Prostate gland (tissue), 2 donors: ENCODE measurements around the gene BLNK. TPM values are rescaled to one million over a fixed set of nuclear protein-coding genes. Genes with fewer than 3 reads are reported as not detected.
A peak's percentile ranks its signal among the peaks of the same experiment; 100 is the strongest.

Experiments
- DNase-seq: peaks from one replicate; pipeline ENCODE4 v3.0.0-alpha.2; 2019; ENCODE audit warnings: low spot score
- H3K27ac ChIP-seq, 2 donors: fragments of 200-600 bp; sonication (generic); 2 replicates each; pipeline ENCODE4 v1.5.1; 2017 to 2019
- H3K27me3 ChIP-seq: fragments of 200-600 bp; sonication (generic); replicated peaks from 2 replicates; pipeline ENCODE4 v1.5.1; 2019; ENCODE audit not compliant: insufficient read depth
- H3K36me3 ChIP-seq, 2 donors: fragments of 200-600 bp; sonication (generic); 1 replicate in 1 of 2; 2 replicates in 1 of 2; pipeline versions ENCODE4 v1.5.1 to v1.8.1; 2017 to 2019
- H3K4me1 ChIP-seq: fragments of 200-600 bp; sonication (generic); replicated peaks from 2 replicates; pipeline ENCODE4 v1.5.1; 2019
- H3K4me3 ChIP-seq, 2 donors: fragments of 200-600 bp; sonication (generic); 2 replicates each; pipeline ENCODE4 v1.5.1; 2017 to 2019
- H3K9me3 ChIP-seq: fragments of 200-600 bp; sonication (generic); 2 replicates; pipeline ENCODE4 v1.5.1; 2017
- CTCF ChIP-seq, 4 experiments: fragments of 200-600 bp in 2 of 4; fragments of 450-650 bp in 2 of 4; sonication (generic) in 2 of 4; IDR thresholded peaks; 1 replicate in 3 of 4; 2 replicates in 1 of 4; pipeline ENCODE4 v1.5.1; 2016 to 2019; ENCODE audit warnings: antibody characterized with exemption in 4 of 4, mild to moderate bottlenecking in 2 of 4, moderate library complexity in 2 of 4
- POLR2A ChIP-seq: fragments of 450-650 bp; IDR thresholded peaks from one replicate; pipeline ENCODE4 v1.6.1; 2016; ENCODE audit warnings: antibody characterized with exemption, mild to moderate bottlenecking
- POLR2AphosphoS5 ChIP-seq: sonication (generic); formaldehyde crosslinking; IDR thresholded peaks from one replicate; pipeline ENCODE4 v1.6.1; 2017; ENCODE audit warnings: antibody characterized with exemption
- WGBS: methylation state at CpG from one replicate; pipeline ENCODE4 v1.1.5; 2018; 5-methylcytosine and 5-hydroxymethylcytosine counted together
- intact Hi-C: fragments of 100-400 bp; cut with DNase I; formaldehyde crosslinking; loops from one replicate; pipeline ENCODE4 v1.14.2; 2022
- total RNA-seq, 2 donors: library from RNA; depleted of rRNA; stranded (reverse); fragments of >200 nt; gene quantifications; one replicate each; pipeline ENCODE4 v1.1.0, GENCODE V29; 2016

Gene BLNK
- total RNA-seq, 2 donors from 2014 or later: 4.8 to 8.2 TPM

GRCh38 chr10:96288151-96288621 is 16.8 kb upstream of the BLNK start:
- no peak overlapping the region for H3K4me3 ChIP-seq
- H3K4me1 ChIP-seq: no peaks in the 10 kb centered on the region
- 42% methylated on average over 5 of the region's 5 CpGs for WGBS
- intact Hi-C loops: loop anchor here (10.0 kb wide), 1 partner anchor 253 kb away; no protein-coding TSS in a partner anchor
- DNase-seq: no peak
- H3K27ac ChIP-seq: no peak overlapping the region
- TF ChIP-seq POLR2AphosphoS5 (no peak), CTCF (IDR thresholded peaks at IDR 0.05) (no peak), POLR2A (no peak)
- H3K36me3 ChIP-seq: no peaks in the 10 kb centered on the region
- H3K27me3 ChIP-seq: no peaks in the 10 kb centered on the region
- H3K9me3 ChIP-seq: no peaks in the 10 kb centered on the region

- no peaks in the 10 kb centered on the region for H3K4me1 ChIP-seq
- 13% methylated on average over 6 of the region's 6 CpGs for WGBS
- no peaks in the 10 kb centered on the region for H3K36me3 ChIP-seq
- DNase-seq: peak; percentile 50
- H3K4me3 ChIP-seq: no peak overlapping the region
- intact Hi-C loops: loop anchor here (10.0 kb wide), 1 partner anchor 253 kb away; no protein-coding TSS in a partner anchor
- no peaks in the 10 kb centered on the region for H3K9me3 ChIP-seq
- TF ChIP-seq CTCF (IDR thresholded peaks at IDR 0.05) (no peak), POLR2AphosphoS5 (peak; percentile 58), POLR2A (no peak)
- H3K27ac ChIP-seq: peak overlapping the region; percentile 5 to 24
- H3K27me3 ChIP-seq: no peaks in the 10 kb centered on the region
Observed at GRCh38 chr10:96287392-96288105, 16.2 kb upstream of the BLNK start.

GRCh38 chr10:96285331-96285752 is 14.0 kb upstream of the BLNK start:
- H3K36me3 ChIP-seq: no peaks in the 10 kb centered on the region
- H3K27me3 ChIP-seq: no peaks in the 10 kb centered on the region
- intact Hi-C loops: loop anchor here (10.0 kb wide), 1 partner anchor 251 kb away; no protein-coding TSS in a partner anchor
- H3K9me3 ChIP-seq: no peaks in the 10 kb centered on the region
- no peak for DNase-seq
- WGBS: 81% methylated on average over 8 of the region's 8 CpGs
- H3K4me1 ChIP-seq: no peaks in the 10 kb centered on the region
- no peak overlapping the region for H3K4me3 ChIP-seq
- H3K27ac ChIP-seq: no peak overlapping the region
- no peak for TF ChIP-seq CTCF (IDR thresholded peaks at IDR 0.05)
- TF ChIP-seq POLR2AphosphoS5: no peak
- TF ChIP-seq POLR2A: no peak

DNA sequence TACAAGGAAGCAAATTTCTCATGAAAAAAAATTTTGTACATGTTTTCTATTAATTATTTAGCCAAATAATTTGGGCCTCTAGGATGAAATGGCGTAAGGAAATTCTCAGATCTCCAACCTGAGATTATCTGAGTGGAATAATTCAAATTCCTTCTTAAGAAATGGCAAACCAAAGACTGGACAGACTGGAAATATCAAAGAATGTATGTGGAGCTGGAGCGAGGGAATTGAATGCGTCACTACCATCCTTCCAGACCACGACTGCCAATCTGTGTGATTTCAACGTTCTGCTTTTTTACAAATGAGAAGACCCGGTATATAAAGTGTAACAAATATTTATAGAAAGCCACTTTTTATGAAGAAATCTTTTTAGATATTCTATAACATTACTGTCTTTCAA is 12.4 kb upstream of the BLNK start:
- no peaks in the 10 kb centered on the region for H3K4me1 ChIP-seq
- H3K36me3 ChIP-seq: no peaks in the 10 kb centered on the region
- no peak for DNase-seq
- no peaks in the 10 kb centered on the region for H3K27me3 ChIP-seq
- intact Hi-C loops: loop anchor here (10.0 kb wide), 1 partner anchor 249 kb away; no protein-coding TSS in a partner anchor
- H3K4me3 ChIP-seq: no peak overlapping the region
- H3K9me3 ChIP-seq: no peaks in the 10 kb centered on the region
- 71% methylated on average over 6 of the region's 6 CpGs for WGBS
- TF ChIP-seq POLR2AphosphoS5 (no peak), POLR2A (no peak), CTCF (IDR thresholded peaks at IDR 0.05) (no peak)
- H3K27ac ChIP-seq: no peak overlapping the region

DNA sequence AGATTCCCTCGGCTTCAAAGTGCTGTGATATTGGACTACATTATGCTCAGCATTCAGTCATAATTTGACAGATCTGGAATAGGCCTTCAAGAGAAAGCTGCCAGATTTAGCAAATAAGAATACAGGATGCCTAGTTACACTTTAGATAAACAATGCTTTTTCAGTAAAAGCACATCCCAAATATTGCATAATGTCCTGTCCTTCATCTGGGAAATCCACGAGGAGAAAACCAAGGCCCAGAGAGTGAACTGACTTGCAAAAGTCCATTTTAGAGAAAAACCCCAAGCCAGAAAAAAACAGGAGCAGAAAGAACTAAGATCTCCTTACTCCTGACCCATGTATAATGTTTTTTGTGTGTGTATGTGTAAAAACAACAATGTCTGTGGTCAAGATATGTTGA is 12.0 kb upstream of the BLNK start:
- 65% methylated on average over 2 of the region's 2 CpGs for WGBS
- TF ChIP-seq POLR2A: no peak
- no peak for TF ChIP-seq POLR2AphosphoS5
- no peak for TF ChIP-seq CTCF (IDR thresholded peaks at IDR 0.05)
- Histone ChIP-seq H3K27ac (no peak overlapping the region), H3K4me1 (no peaks in the 10 kb centered on the region), H3K36me3 (no peaks in the 10 kb centered on the region), H3K9me3 (no peaks in the 10 kb centered on the region), H3K4me3 (no peak overlapping the region), H3K27me3 (no peaks in the 10 kb centered on the region)
- intact Hi-C loops: loop anchor here (10.0 kb wide), 1 partner anchor 249 kb away; no protein-coding TSS in a partner anchor
- no peak for DNase-seq
